NCI-H2227 treated with DMSO at 0.1 percent for 48 hours (cell line): Measurements from ENCODE around the gene SLC9A1.

Experiments
- DNase-seq: peaks from one replicate; lab custom pipeline; 2025; lab: John Stamatoyannopoulos, UW

Gene SLC9A1

DNA sequence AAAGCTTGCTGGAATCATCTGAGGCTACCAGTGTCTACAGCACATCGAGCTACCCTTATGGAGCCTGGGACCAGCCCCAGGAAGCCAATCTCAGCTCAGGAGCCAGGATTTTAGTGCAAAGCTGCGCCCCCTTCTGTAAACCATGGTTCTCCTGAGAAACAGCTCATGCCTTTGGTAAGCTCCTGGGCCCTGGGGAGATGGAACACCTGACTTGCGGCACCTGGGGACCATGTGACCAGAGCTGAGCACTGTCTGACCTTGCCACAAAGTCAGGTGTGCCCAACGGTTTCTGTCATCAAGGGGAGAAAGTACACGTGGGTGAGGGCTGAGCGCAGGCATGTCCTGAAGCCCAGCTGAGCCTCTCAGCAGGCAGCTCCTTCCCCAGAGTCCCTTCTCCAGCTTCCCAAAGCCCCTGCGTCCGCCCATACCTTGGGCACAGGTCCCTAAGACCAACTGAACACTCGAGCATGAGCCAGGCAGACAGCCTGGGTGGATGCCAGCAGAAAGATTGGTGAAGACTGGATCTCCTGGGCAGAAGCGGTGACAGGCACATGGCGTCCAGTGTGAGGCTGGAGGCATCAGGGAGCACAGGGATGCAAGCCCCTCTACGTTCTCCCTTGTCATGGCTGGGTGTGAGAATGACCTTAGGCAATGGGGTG, 84.4 kb downstream of the SLC9A1 start:
- DNase-seq: no peak

DNA sequence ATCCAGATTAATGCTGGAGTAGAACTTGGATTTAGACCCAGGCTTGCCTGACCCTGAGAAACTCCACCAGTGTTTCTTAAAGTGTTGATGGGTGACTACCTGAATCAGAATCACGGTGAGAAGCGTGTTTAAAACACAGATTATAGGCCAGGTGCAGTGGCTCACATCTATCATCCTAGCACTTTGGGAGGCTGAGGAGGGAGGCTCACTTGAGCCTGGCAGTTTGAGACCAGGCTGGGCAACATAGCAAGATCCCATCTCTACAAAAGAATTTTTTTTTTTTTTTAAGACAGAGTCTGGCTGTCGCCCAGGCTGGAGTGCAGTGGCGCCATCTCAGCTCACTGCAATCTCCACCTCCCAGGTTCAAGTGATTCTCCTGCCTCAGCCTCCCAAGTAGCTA, 86.0 kb downstream of the SLC9A1 start:
- DNase-seq: no peak

GRCh38 chr1:27065999-27066630, 88.8 kb downstream of the SLC9A1 start:
- no peak for DNase-seq

- DNase-seq: no peak
These were observed 94.0 kb downstream of the SLC9A1 start for GRCh38 chr1:27060891-27061290.

DNA sequence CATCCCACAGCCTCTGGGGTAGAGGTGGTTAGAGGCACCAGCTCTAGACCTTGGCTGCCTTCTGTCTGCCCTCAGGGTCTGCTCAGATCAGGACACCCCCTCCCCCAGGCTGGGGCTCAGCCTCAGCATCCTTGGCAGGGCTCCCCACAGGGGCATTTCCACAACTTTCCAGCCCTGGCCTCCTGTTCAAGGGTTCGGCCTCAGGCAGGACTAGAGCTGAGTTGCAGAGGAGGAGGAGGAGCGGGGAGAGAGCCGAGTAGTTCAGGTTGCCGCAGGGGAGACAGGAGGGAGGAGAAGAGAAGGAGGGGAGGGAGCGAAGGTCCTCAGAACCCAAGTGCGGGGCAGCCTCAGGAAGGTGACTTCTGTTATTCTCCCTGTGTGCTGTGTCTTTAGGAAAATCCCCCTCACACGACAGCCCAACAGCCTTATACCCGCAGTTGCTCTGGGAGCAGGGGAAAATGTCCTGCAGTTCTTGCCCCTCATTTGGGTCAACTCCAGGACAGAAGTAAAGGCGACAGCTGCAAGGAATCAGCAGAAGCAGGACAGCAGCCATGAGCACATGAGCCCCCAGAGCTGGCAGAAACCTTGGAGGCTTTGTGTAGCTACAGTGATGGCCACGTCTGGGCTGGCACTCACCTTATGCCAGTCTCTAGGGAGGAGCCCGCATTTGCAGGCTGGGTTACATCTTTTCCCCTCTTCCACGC, 95.8 kb downstream of the SLC9A1 start:
- DNase-seq: no peak

DNA sequence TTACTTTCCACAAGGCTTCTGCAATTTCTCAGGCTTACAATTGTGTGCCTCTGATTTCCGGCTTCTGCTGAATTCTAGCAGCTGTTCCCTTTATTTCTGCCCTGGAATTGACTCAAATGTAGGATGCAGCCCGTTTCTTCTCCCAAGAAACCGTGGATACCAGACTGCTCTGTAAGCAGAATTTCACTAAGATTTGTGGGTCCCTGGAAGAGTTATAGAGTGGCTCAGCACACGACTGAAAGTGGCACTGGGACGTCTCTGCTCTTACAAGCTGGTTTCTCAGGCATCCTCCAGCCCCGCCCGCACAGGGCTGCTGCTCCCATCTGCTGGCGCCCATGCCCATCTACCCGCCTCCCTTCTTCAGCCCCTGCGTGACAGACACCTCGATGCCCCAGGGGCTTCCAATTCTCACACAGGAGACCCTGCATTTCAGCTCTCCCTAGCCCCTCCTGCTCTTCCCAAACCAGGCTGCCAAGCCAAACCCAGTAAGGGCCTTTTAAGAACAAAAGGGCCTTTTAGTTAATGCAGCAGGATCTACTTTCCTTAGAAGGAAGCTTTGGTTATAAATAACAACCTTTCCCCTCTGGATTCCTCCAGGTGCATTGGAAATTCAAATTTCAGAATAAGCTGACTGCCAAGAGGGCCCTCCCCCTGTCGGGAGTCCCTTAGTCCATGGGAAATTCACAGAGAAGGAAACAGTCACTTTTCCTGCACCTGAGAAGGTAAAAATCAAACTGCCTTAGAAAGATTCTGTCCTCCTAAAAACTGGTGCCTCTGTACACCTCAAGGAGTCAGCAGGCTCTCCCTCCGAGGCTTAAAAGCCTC, 96.9 kb downstream of the SLC9A1 start:
- peak; percentile 45 for DNase-seq

GRCh38 chr1:27057389-27057788, 97.5 kb downstream of the SLC9A1 start:
- DNase-seq: no peak

- DNase-seq: no peak
These were observed 100.8 kb downstream of the SLC9A1 start for GRCh38 chr1:27053977-27054753.

- DNase-seq: no peak
These were observed 102.4 kb downstream of the SLC9A1 start for GRCh38 chr1:27052527-27052926.

GRCh38 chr1:27049607-27050006, 105.3 kb downstream of the SLC9A1 start:
- DNase-seq: no peak

DNA sequence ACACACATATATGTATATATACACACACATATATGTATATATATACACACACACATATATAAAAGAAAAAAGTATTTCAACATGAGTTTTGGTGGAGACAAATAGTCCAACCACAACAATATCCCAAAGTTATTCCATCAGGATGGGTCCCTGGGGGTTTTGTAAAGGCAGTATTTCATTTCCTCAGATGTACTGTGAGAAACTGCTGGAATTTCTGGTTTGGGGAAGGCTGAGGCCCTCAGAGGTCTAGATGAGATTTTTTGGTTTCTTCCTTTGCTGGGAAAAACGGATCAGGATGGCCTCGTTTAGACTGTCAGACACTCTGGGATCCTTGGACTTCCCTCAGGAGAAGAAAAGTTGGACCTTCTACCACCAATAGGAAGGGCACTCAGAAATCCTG, 105.8 kb downstream of the SLC9A1 start:
- no peak for DNase-seq
